IMR-90 (cell line): Measurements from ENCODE around the gene ZFP90.

Experiments used
- CTCF ChIP-seq: conservative IDR thresholded peaks from 2 replicates; pipeline ENCODE4 v1.5.1; 2012; ENCODE audit warnings: mild to moderate bottlenecking, low read depth, low read length, improper control_type of control experiment
- FOS ChIP-seq: fragments of 150-350 bp; IDR thresholded peaks from 2 replicates; pipeline ENCODE4 v1.6.1; 2016; ENCODE audit warnings: low read depth, low read length
- MAZ ChIP-seq: IDR thresholded peaks from 2 replicates; pipeline ENCODE4 v1.6.1; 2012; ENCODE audit warnings: low read depth, mild to moderate bottlenecking, low read length, improper control_type of control experiment, moderate library complexity, borderline replicate concordance
- POLR2A ChIP-seq: IDR thresholded peaks from 2 replicates; pipeline ENCODE4 v1.6.1; 2012; ENCODE audit warnings: mild to moderate bottlenecking, low read depth, low read length
- RAD21 ChIP-seq: IDR thresholded peaks from 2 replicates; pipeline ENCODE4 v1.6.1; 2012; ENCODE audit warnings: low read length, improper control_type of control experiment
- RCOR1 ChIP-seq: IDR thresholded peaks from 2 replicates; pipeline ENCODE4 v1.6.1; 2012; ENCODE audit warnings: mild to moderate bottlenecking, low read length, improper control_type of control experiment; ENCODE audit not compliant: insufficient replicate concordance
- RFX5 ChIP-seq: IDR thresholded peaks from 2 replicates; pipeline ENCODE4 v1.8.0; 2012; ENCODE audit warnings: low read depth, mild to moderate bottlenecking, low read length, moderate library complexity
- SMC3 ChIP-seq: fragments of 150-350 bp; IDR thresholded peaks from 2 replicates; pipeline ENCODE4 v1.6.1; 2016; ENCODE audit warnings: low read depth, mild to moderate bottlenecking, antibody characterized with exemption, low read length, moderate library complexity
- TF ChIP-seq, protein P1 (sequence below): fragments of 150-350 bp; IDR thresholded peaks from 2 replicates; pipeline ENCODE4 v1.6.1; 2016; ENCODE audit warnings: low read depth, mild to moderate bottlenecking, low read length, moderate library complexity, borderline replicate concordance
- TF ChIP-seq, protein P2 (sequence below): fragments of 150-350 bp; IDR thresholded peaks from 2 replicates; pipeline ENCODE4 v1.6.1; 2017; ENCODE audit warnings: mild to moderate bottlenecking, antibody characterized with exemption, low read length, low read depth

DNA sequence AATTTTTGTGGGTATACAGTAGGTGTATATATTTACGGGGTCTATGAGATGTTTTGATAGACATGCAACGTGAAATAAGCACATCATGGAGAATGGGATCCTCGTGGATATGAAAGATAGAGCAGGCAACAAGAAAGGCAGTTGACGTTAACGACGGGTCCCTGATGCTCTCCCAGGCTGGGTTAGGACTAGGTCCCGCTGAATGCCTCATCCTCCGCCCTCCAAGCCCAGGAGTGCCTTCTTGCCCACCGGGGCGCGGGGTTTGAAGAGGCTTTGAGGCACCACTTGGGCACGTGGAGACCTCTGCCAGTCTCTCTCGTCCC is 9.5 kb upstream of the ZFP90 start:
- no peak for TF ChIP-seq CTCF
- TF ChIP-seq RFX5: no peak
- no peak for TF ChIP-seq POLR2A
- no peak for TF ChIP-seq RCOR1
- TF ChIP-seq FOS: no peak
- no peak for TF ChIP-seq MAZ
- TF ChIP-seq, protein P1, sequence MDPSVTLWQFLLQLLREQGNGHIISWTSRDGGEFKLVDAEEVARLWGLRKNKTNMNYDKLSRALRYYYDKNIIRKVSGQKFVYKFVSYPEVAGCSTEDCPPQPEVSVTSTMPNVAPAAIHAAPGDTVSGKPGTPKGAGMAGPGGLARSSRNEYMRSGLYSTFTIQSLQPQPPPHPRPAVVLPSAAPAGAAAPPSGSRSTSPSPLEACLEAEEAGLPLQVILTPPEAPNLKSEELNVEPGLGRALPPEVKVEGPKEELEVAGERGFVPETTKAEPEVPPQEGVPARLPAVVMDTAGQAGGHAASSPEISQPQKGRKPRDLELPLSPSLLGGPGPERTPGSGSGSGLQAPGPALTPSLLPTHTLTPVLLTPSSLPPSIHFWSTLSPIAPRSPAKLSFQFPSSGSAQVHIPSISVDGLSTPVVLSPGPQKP: no peak
- no peak for TF ChIP-seq SMC3
- no peak for TF ChIP-seq RAD21
- TF ChIP-seq, protein P2, sequence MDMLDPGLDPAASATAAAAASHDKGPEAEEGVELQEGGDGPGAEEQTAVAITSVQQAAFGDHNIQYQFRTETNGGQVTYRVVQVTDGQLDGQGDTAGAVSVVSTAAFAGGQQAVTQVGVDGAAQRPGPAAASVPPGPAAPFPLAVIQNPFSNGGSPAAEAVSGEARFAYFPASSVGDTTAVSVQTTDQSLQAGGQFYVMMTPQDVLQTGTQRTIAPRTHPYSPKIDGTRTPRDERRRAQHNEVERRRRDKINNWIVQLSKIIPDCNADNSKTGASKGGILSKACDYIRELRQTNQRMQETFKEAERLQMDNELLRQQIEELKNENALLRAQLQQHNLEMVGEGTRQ: no peak
